Gastroesophageal sphincter (tissue), 3 donors: Measurements from ENCODE around the gene OR52A1.

Experiments
- CTCF ChIP-seq, 4 experiments: fragments of 200-600 bp in 2 of 4; fragments of 450-650 bp in 2 of 4; sonication (generic) in 1 of 4; IDR thresholded peaks; one replicate each; pipeline ENCODE4 v1.5.1; 2017 to 2019; ENCODE audit warnings: antibody characterized with exemption in 4 of 4, mild to moderate bottlenecking in 2 of 4, moderate library complexity in 2 of 4
- EP300 ChIP-seq: sonication (generic); formaldehyde crosslinking; IDR thresholded peaks from one replicate; pipeline ENCODE4 v1.6.1; 2017; ENCODE audit warnings: antibody characterized with exemption, mild to moderate bottlenecking
- POLR2A ChIP-seq, 2 donors: fragments of 450-650 bp; IDR thresholded peaks; one replicate each; pipeline ENCODE4 v1.6.1; 2017; ENCODE audit warnings: antibody characterized with exemption in 2 of 2, mild to moderate bottlenecking in 2 of 2, moderate library complexity in 1 of 2
- POLR2AphosphoS5 ChIP-seq: sonication (generic); formaldehyde crosslinking; IDR thresholded peaks from one replicate; pipeline ENCODE4 v1.6.1; 2017; ENCODE audit warnings: antibody characterized with exemption

- TF ChIP-seq CTCF (IDR thresholded peaks at IDR 0.05) (no peak), POLR2AphosphoS5 (no peak), EP300 (no peak), POLR2A (IDR thresholded peaks at IDR 0.05) (no peak)
These were observed 43.0 kb upstream of the OR52A1 start for GRCh38 chr11:5197536-5197935.
